HG03280 (cell line): Measurements from ENCODE around the gene PRR27.

ENCODE experiments used
- ATAC-seq: cut with Tn5 transposase; IDR thresholded peaks from one replicate; pipeline ENCODE4 v1.9.1; 2021; ENCODE audit warnings: mild to moderate bottlenecking, moderate library complexity; ENCODE audit not compliant: unreplicated experiment

The PRR27 gene

GRCh38 chr4:70153937-70154336 is at the start of gene PRR27:
PRR27 (plus strand) TSS chr4:70154237; CDS start chr4:70154376, 139 bp downstream.
- ATAC-seq, result no peak

GRCh38 chr4:70110917-70111316 is 43.1 kb upstream of the PRR27 start:
- ATAC-seq, result no peak

- ATAC-seq, result no peak
Observed at GRCh38 chr4:70113656-70114055, 40.4 kb upstream of the PRR27 start.

GRCh38 chr4:70114096-70114495 is 39.9 kb upstream of the PRR27 start:
- no peak for ATAC-seq

- no peak for ATAC-seq
Observed at GRCh38 chr4:70120323-70120722, 33.7 kb upstream of the PRR27 start.

- ATAC-seq, result no peak
Observed at GRCh38 chr4:70133473-70133872, 20.6 kb upstream of the PRR27 start.

- no peak for ATAC-seq
Observed at GRCh38 chr4:70138751-70139150, 15.3 kb upstream of the PRR27 start.

GRCh38 chr4:70151271-70151670 is 2.8 kb upstream of the PRR27 start:
- ATAC-seq, result no peak

- ATAC-seq, result no peak
Observed at GRCh38 chr4:70152088-70152487, 1.9 kb upstream of the PRR27 start.

GRCh38 chr4:70158576-70158975 is 4.5 kb downstream of the PRR27 start:
- no peak for ATAC-seq

- no peak for ATAC-seq
Observed at GRCh38 chr4:70177090-70177489, 23.1 kb downstream of the PRR27 start.

- ATAC-seq, result no peak
Observed at GRCh38 chr4:70178075-70178660, 24.1 kb downstream of the PRR27 start.

GRCh38 chr4:70179811-70180210 is 25.8 kb downstream of the PRR27 start:
- ATAC-seq, result no peak

GRCh38 chr4:70181864-70182263 is 27.8 kb downstream of the PRR27 start:
- no peak for ATAC-seq

GRCh38 chr4:70182517-70183167 is 28.6 kb downstream of the PRR27 start:
- no peak for ATAC-seq

GRCh38 chr4:70183168-70183939 is 29.3 kb downstream of the PRR27 start:
- ATAC-seq, result peak; percentile 78

- ATAC-seq, result no peak
Observed at GRCh38 chr4:70183940-70184246, 29.9 kb downstream of the PRR27 start.

- no peak for ATAC-seq
Observed at GRCh38 chr4:70187216-70187615, 33.2 kb downstream of the PRR27 start.

GRCh38 chr4:70190579-70190978 is 36.5 kb downstream of the PRR27 start:
- no peak for ATAC-seq

GRCh38 chr4:70191647-70192046 is 37.6 kb downstream of the PRR27 start:
- no peak for ATAC-seq

- ATAC-seq, result no peak
Observed at GRCh38 chr4:70192895-70193294, 38.9 kb downstream of the PRR27 start.

GRCh38 chr4:70195425-70195824 is 41.4 kb downstream of the PRR27 start, which contains the start of gene ODAM:
ODAM (plus strand) TSS chr4:70195725; CDS start chr4:70196544, 819 bp downstream.
- no peak for ATAC-seq
